DND-41 (cell line): Measurements from ENCODE around the gene CEP164.

Experiments used
- EZH2 ChIP-seq: IDR thresholded peaks from 3 replicates; pipeline ENCODE4 v1.6.1; 2012; ENCODE audit warnings: borderline replicate concordance, low read depth, mild to moderate bottlenecking, moderate library complexity, low read length, inconsistent platforms; ENCODE audit not compliant: severe bottlenecking
- TF ChIP-seq, protein P1 (sequence below): IDR thresholded peaks from 2 replicates; pipeline ENCODE4 v1.5.1; 2012; ENCODE audit warnings: borderline replicate concordance, low read length, moderate library complexity, mild to moderate bottlenecking; ENCODE audit not compliant: poor library complexity, severe bottlenecking; ENCODE audit errors: extremely low read depth

DNA sequence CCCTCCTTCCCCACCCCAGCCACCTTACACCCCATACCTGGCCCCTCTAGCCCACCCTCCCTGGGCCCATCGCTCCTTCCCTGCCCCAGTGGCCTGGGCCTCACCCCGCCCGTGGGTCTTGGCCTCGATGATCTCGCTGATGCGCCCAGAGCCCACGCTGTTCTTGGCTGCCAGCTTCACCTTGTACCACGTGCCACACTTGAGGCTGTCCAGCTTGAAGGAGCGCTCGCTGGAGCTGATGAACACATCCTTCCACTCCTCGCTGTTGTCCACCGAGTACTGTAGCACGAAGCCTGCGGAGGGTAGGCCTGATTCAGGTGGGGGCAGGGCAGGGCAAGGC is 110.1 kb downstream of the CEP164 start:
- TF ChIP-seq, protein P1, sequence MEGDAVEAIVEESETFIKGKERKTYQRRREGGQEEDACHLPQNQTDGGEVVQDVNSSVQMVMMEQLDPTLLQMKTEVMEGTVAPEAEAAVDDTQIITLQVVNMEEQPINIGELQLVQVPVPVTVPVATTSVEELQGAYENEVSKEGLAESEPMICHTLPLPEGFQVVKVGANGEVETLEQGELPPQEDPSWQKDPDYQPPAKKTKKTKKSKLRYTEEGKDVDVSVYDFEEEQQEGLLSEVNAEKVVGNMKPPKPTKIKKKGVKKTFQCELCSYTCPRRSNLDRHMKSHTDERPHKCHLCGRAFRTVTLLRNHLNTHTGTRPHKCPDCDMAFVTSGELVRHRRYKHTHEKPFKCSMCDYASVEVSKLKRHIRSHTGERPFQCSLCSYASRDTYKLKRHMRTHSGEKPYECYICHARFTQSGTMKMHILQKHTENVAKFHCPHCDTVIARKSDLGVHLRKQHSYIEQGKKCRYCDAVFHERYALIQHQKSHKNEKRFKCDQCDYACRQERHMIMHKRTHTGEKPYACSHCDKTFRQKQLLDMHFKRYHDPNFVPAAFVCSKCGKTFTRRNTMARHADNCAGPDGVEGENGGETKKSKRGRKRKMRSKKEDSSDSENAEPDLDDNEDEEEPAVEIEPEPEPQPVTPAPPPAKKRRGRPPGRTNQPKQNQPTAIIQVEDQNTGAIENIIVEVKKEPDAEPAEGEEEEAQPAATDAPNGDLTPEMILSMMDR, result no peak
- TF ChIP-seq EZH2, result no peak
